ENCODE data around the gene GPR183. TPM values are rescaled to one million over a fixed set of nuclear protein-coding genes. Genes with fewer than 3 reads are reported as not detected.

GPR183 gene
- total RNA-seq, 1 donor from 2014 or later: 4.9 TPM

GRCh38 chr13:99288089-99288488, 19.1 kb downstream of the GPR183 start:
- H3K27me3 ChIP-seq (ENCODE audit: insufficient read depth, low read length): no peaks in the 10 kb centered on the region
- no peaks in the 10 kb centered on the region for H3K4me1 ChIP-seq (ENCODE audit: insufficient read depth, low read length)
- H3K4me3 ChIP-seq (ENCODE audit: insufficient read depth, low read depth, low read length): no peak overlapping the region
- no peak overlapping the region for H3K4me3 Mint-ChIP-seq (ENCODE audit: unreplicated experiment)
- DNase-seq (ENCODE audit: low read depth): peak; percentile 35
- peaks cover 6% of the 10 kb centered on the region for H3K36me3 Mint-ChIP-seq (ENCODE audit: low read depth, unreplicated experiment)
- no peaks in the 10 kb centered on the region for H3K9me3 Mint-ChIP-seq (ENCODE audit: unreplicated experiment)
- H3K36me3 ChIP-seq (ENCODE audit: insufficient read depth, low read length): no peaks in the 10 kb centered on the region
- no peaks in the 10 kb centered on the region for H3K9me3 ChIP-seq (ENCODE audit: insufficient read depth, low read depth, low read length)
- H4K20me1 ChIP-seq (ENCODE audit: insufficient read depth, low read length): peaks cover 3% of the 10 kb centered on the region
- no peak overlapping the region for H3K4me2 ChIP-seq (ENCODE audit: low read length)
- H3K27ac ChIP-seq (ENCODE audit: low read depth, low read length): no peak overlapping the region
- no peak overlapping the region for H3K9ac ChIP-seq (ENCODE audit: low read length)
- TF ChIP-seq EZH2 (IDR thresholded peaks at IDR 0.05; ENCODE audit: insufficient read depth, low read length) (no peak), CTCF (IDR thresholded peaks at IDR 0.05; ENCODE audit: insufficient read depth, low read depth, low read length) (no peak)
- H3K27me3 Mint-ChIP-seq (ENCODE audit: low read depth, unreplicated experiment): no peaks in the 10 kb centered on the region
- H2AFZ ChIP-seq (ENCODE audit: low read depth, low read length): no peak overlapping the region
- no peak for FAIRE-seq
- H3K79me2 ChIP-seq (ENCODE audit: insufficient read depth, low read length): peaks cover 3% of the 10 kb centered on the region
- H3K27ac Mint-ChIP-seq (ENCODE audit: unreplicated experiment): no peak overlapping the region
- peaks cover 5% of the 10 kb centered on the region for H3K4me1 Mint-ChIP-seq (ENCODE audit: low read depth, unreplicated experiment)

- Histone ChIP-seq H2AFZ (ENCODE audit: low read depth, low read length) (no peak overlapping the region), H3K4me1 (ENCODE audit: insufficient read depth, low read length) (no peaks in the 10 kb centered on the region), H4K20me1 (ENCODE audit: insufficient read depth, low read length) (no peaks in the 10 kb centered on the region), H3K36me3 (ENCODE audit: insufficient read depth, low read length) (no peaks in the 10 kb centered on the region), H3K27ac (ENCODE audit: low read depth, low read length) (no peak overlapping the region), H3K79me2 (ENCODE audit: insufficient read depth, low read length) (peaks cover 3% of the 10 kb centered on the region), H3K27me3 (ENCODE audit: insufficient read depth, low read length) (no peaks in the 10 kb centered on the region), H3K4me2 (ENCODE audit: low read length) (no peak overlapping the region), H3K9me3 (ENCODE audit: insufficient read depth, low read depth, low read length) (no peaks in the 10 kb centered on the region), H3K9ac (ENCODE audit: low read length) (no peak overlapping the region), H3K4me3 (ENCODE audit: insufficient read depth, low read depth, low read length) (no peak overlapping the region)
- no peaks in the 10 kb centered on the region for H3K27me3 Mint-ChIP-seq (ENCODE audit: low read depth, unreplicated experiment)
- DNase-seq (ENCODE audit: low read depth) (no peak), FAIRE-seq (no peak)
- TF ChIP-seq CTCF (IDR thresholded peaks at IDR 0.05; ENCODE audit: insufficient read depth, low read depth, low read length): no peak
- TF ChIP-seq EZH2 (IDR thresholded peaks at IDR 0.05; ENCODE audit: insufficient read depth, low read length): no peak
- peaks cover 6% of the 10 kb centered on the region for H3K36me3 Mint-ChIP-seq (ENCODE audit: low read depth, unreplicated experiment)
- H3K4me1 Mint-ChIP-seq (ENCODE audit: low read depth, unreplicated experiment): peaks cover 11% of the 10 kb centered on the region
- H3K9me3 Mint-ChIP-seq (ENCODE audit: unreplicated experiment): no peaks in the 10 kb centered on the region
- H3K27ac Mint-ChIP-seq (ENCODE audit: unreplicated experiment): no peak overlapping the region
- H3K4me3 Mint-ChIP-seq (ENCODE audit: unreplicated experiment): no peak overlapping the region
These were observed 19.6 kb downstream of the GPR183 start for GRCh38 chr13:99287551-99287950.

- Histone ChIP-seq H3K79me2 (ENCODE audit: insufficient read depth, low read length) (peaks cover 3% of the 10 kb centered on the region), H3K4me3 (ENCODE audit: insufficient read depth, low read depth, low read length) (no peak overlapping the region), H2AFZ (ENCODE audit: low read depth, low read length) (no peak overlapping the region), H3K9me3 (ENCODE audit: insufficient read depth, low read depth, low read length) (no peaks in the 10 kb centered on the region), H3K4me2 (ENCODE audit: low read length) (no peak overlapping the region), H3K36me3 (ENCODE audit: insufficient read depth, low read length) (no peaks in the 10 kb centered on the region), H4K20me1 (ENCODE audit: insufficient read depth, low read length) (peaks cover 3% of the 10 kb centered on the region), H3K4me1 (ENCODE audit: insufficient read depth, low read length) (no peaks in the 10 kb centered on the region), H3K27ac (ENCODE audit: low read depth, low read length) (no peak overlapping the region), H3K9ac (ENCODE audit: low read length) (no peak overlapping the region), H3K27me3 (ENCODE audit: insufficient read depth, low read length) (no peaks in the 10 kb centered on the region)
- no peak for TF ChIP-seq EZH2 (IDR thresholded peaks at IDR 0.05; ENCODE audit: insufficient read depth, low read length)
- TF ChIP-seq CTCF (IDR thresholded peaks at IDR 0.05; ENCODE audit: insufficient read depth, low read depth, low read length): no peak
- H3K4me1 Mint-ChIP-seq (ENCODE audit: low read depth, unreplicated experiment): peaks cover 18% of the 10 kb centered on the region
- FAIRE-seq (no peak), DNase-seq (ENCODE audit: low read depth) (no peak)
- peaks cover 3% of the 10 kb centered on the region for H3K36me3 Mint-ChIP-seq (ENCODE audit: low read depth, unreplicated experiment)
- no peak overlapping the region for H3K4me3 Mint-ChIP-seq (ENCODE audit: unreplicated experiment)
- no peaks in the 10 kb centered on the region for H3K27me3 Mint-ChIP-seq (ENCODE audit: low read depth, unreplicated experiment)
- H3K27ac Mint-ChIP-seq (ENCODE audit: unreplicated experiment): no peak overlapping the region
- no peaks in the 10 kb centered on the region for H3K9me3 Mint-ChIP-seq (ENCODE audit: unreplicated experiment)
These were observed 21.6 kb downstream of the GPR183 start for GRCh38 chr13:99285432-99286182.
